Fibroblast of mammary gland (primary cell): Measurements from ENCODE around the gene FLOT2.

Source experiments
- DNase-seq: peaks from one replicate; pipeline ENCODE4 v3.0.0-alpha.2; 2010; ENCODE audit warnings: low read depth
- H3K4me3 ChIP-seq: 2 replicates; pipeline ENCODE4 v1.5.1; 2011; ENCODE audit warnings: low read depth, mild to moderate bottlenecking, low read length, moderate library complexity; ENCODE audit not compliant: control insufficient read depth
- TF ChIP-seq, protein P1 (sequence below): conservative IDR thresholded peaks from 2 replicates; pipeline ENCODE4 v1.5.1; 2011; ENCODE audit warnings: low read depth, low read length, inconsistent platforms; ENCODE audit not compliant: control insufficient read depth, insufficient read depth

The FLOT2 gene, protein sequence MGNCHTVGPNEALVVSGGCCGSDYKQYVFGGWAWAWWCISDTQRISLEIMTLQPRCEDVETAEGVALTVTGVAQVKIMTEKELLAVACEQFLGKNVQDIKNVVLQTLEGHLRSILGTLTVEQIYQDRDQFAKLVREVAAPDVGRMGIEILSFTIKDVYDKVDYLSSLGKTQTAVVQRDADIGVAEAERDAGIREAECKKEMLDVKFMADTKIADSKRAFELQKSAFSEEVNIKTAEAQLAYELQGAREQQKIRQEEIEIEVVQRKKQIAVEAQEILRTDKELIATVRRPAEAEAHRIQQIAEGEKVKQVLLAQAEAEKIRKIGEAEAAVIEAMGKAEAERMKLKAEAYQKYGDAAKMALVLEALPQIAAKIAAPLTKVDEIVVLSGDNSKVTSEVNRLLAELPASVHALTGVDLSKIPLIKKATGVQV

DNA sequence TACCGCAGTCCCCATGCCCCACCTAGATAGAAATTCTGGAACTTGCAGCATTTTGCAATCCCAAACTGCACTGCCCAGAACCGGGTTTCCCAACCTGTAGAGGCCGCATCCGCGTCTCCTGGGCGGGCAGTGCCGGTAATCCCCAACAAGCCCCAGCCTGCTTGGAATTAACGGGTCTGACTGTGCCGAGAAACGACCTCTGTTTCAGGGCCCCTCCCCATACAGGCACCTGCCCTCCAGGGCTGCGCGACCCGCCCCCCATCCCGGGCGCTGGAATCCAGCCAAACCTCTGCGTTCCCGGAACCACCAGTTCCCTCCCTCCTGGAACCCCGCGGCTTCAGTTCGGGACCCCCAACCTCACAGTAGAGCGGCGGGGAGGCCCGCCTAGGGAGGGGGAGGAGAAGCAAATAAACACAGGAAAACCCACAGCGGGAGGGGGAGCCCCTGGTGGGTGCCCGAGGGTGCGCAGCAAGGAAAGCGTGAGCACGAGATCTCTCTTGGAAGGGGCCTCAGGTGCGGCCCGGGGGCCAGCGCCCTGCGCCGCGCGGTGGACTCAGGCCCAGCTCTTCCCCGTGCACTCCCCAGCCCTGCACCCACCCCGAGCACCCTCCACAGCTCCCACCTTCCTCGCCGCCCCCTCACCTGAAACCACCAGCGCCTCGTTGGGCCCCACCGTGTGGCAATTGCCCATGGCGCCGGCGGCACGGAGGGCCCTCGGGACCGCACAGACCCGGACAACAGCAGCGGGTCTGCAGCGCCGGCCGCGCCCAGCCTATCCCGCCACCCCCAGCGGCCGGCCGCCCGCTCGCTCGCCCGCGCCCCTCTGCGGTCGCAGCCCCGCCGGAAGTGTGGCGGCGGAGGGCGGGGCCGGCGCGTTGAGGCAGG, at the start of gene FLOT2:
TSS of gene FLOT2 (minus strand) at position 850 of the 885 bp plus-strand sequence. CDS start at position 691, 159 bp downstream.
- H3K4me3 ChIP-seq, result peak within 1 kb of the TSS; percentile 76
- peak; percentile 47 for DNase-seq
- TF ChIP-seq, protein P1, sequence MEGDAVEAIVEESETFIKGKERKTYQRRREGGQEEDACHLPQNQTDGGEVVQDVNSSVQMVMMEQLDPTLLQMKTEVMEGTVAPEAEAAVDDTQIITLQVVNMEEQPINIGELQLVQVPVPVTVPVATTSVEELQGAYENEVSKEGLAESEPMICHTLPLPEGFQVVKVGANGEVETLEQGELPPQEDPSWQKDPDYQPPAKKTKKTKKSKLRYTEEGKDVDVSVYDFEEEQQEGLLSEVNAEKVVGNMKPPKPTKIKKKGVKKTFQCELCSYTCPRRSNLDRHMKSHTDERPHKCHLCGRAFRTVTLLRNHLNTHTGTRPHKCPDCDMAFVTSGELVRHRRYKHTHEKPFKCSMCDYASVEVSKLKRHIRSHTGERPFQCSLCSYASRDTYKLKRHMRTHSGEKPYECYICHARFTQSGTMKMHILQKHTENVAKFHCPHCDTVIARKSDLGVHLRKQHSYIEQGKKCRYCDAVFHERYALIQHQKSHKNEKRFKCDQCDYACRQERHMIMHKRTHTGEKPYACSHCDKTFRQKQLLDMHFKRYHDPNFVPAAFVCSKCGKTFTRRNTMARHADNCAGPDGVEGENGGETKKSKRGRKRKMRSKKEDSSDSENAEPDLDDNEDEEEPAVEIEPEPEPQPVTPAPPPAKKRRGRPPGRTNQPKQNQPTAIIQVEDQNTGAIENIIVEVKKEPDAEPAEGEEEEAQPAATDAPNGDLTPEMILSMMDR, result peak; percentile 15

DNA sequence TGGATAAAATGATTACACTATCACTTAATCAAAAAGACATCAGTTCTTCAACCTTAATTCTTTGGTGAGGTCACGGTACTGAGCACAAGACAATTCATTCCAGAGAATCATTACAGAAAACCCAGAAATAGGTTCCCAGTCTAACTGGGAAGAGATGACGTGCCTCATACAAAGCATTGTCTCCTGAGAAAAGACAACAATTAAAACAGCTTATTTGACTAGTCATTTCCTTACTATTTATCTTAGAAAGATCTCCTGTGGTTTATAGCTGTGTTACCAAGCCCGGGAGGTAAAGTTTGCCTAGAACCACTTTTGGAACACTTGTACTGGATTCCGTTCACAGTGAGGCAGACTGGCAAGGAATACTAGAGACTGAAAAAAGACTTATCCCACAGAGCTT, 48.7 kb upstream of the FLOT2 start:
- TF ChIP-seq, protein P1, result no peak
- DNase-seq, result peak; percentile 90
- peak overlapping the region; percentile 1 for H3K4me3 ChIP-seq

DNA sequence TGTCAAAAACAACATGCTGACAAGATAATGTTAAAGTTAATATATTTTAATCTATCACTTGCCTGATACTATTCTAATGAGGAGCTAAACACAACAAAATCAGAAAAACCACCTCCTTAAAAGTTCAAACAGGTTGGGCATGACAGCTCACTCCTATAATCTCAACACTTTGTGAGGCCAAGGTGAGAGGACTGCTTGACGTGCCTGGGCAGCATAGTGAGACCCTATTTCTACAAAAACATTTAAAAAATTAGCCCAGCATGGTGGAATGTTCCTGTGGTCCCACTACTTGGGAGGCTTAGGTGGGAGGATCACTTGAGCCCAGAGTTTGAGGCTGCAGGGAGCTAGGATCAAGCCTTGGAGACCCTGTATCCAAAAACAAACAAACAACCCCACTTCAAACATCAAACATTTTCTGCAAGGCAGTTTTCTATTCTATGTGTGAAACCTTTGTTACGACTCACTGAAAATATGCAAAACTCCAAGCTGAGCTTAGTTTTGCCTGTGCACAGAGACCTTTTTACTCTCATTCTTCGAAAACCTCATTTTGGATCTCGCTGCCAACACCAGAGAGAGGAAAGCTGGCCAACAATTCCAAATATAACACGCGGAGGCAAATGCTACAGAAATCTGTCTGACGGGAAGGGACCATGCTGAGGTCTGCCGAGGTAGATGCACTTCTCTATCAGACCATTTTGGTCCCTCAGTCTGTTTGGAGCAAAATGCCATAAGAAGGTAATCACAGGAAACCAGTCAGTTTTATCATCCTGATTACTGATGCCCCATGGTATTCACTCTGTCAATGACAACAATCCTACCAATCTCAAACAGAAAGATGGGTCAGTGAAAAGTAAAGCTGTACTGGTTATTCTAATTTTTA, 47.6 kb upstream of the FLOT2 start:
- peak; percentile 33 for DNase-seq
- H3K4me3 ChIP-seq, result no peak overlapping the region
- TF ChIP-seq, protein P1, result no peak

DNA sequence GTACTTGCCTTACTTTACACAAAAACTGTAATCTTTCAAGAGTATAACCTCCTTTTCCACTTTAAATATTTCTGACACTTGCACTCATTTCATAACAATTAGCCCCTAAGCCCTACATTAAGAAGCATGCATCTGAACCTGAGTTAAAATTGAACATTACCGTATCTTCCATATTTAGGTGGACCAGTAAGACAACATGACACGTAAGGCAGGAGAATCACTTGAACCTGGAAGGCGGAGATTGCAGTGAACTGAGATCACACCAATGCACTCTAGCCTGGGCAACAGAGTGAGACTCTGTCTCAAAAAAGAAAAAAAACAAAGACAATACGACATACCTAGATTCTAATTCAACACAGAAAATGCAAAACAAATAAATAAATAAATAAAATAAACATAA, 46.8 kb upstream of the FLOT2 start:
- no peak overlapping the region for H3K4me3 ChIP-seq
- TF ChIP-seq, protein P1, result no peak
- no peak for DNase-seq

DNA sequence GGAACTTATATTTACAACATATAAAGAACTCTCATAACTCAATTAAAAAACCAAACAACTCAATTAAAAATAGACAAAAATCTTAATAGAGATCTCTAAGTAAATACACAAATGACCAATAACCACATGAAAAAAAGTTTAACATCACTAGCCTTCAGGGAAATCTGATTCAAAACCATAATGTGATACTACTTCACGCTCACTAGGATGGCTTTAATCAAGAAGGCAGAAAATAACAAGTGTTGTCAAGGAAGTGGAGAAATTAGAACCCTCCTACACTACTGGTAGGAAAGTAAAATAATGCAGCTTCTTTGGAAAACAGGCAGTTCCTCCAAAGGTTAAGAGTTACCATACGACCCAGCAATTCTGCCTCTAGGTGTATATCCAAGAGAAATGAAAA, 45.4 kb upstream of the FLOT2 start:
- TF ChIP-seq, protein P1, result no peak
- no peak for DNase-seq
- no peak overlapping the region for H3K4me3 ChIP-seq

DNA sequence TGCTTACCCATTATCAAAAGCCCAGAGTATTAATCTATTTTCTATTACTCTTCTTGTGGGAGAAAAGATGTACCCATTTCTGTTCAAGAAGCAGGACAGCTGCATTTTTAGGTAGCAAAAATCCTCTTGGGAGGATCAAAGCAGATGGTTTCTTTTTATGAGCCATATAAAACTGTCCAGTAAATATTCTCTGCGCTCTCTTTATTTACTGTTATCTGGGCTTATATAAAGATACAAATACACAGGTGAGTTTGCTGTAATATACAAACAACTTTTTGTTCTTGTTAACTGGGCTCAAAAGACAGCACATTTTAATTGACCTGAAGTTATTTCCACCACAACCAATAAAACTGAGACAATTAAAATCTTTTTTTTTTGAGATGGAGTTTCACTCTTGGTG, 43.7 kb upstream of the FLOT2 start:
- H3K4me3 ChIP-seq, result no peak overlapping the region
- DNase-seq, result no peak
- TF ChIP-seq, protein P1, result no peak
